Thyroid gland (tissue), 4 donors: ENCODE measurements around the gene RANBP17. TPM values are rescaled to one million over a fixed set of nuclear protein-coding genes. Genes with fewer than 3 reads are reported as not detected.

Source experiments
- DNase-seq, 2 donors: peaks; one replicate each; pipeline ENCODE4 v3.0.0-alpha.2; 2019
- H3K27ac ChIP-seq, 3 donors: fragments of 200-600 bp; sonication (generic); 1 replicate in 2 of 3; 2 replicates in 1 of 3; pipeline ENCODE4 v1.5.1; 2016 to 2019; ENCODE audit warnings: mild to moderate bottlenecking in 1 of 3, moderate library complexity in 1 of 3
- H3K27me3 ChIP-seq: fragments of 200-600 bp; sonication (generic); one replicate; pipeline ENCODE4 v1.5.1; 2019
- H3K36me3 ChIP-seq, 2 donors: fragments of 200-600 bp; sonication (generic); one replicate each; pipeline ENCODE4 v1.5.1; 2016 to 2019
- H3K4me1 ChIP-seq, 2 donors: fragments of 200-600 bp; sonication (generic); one replicate each; pipeline ENCODE4 v1.5.1; 2017 to 2019
- H3K4me3 ChIP-seq, 3 donors: fragments of 200-600 bp; sonication (generic); replicated peaks in 1 of 3; 1 replicate in 2 of 3; 2 replicates in 1 of 3; pipeline ENCODE4 v1.5.1; 2016; ENCODE audit warnings: mild to moderate bottlenecking in 1 of 3
- H3K9me3 ChIP-seq: fragments of 200-600 bp; sonication (generic); one replicate; pipeline ENCODE4 v1.5.1; 2017
- CTCF ChIP-seq, 6 experiments: fragments of 200-600 bp in 3 of 6; fragments of 450-650 bp in 3 of 6; sonication (generic) in 3 of 6; IDR thresholded peaks; one replicate each; pipeline ENCODE4 v1.5.1; 2016 to 2019; ENCODE audit warnings: antibody characterized with exemption in 6 of 6, mild to moderate bottlenecking in 2 of 6, inconsistent platforms in 1 of 6, moderate library complexity in 1 of 6
- POLR2A ChIP-seq, 2 donors: fragments of 450-650 bp; IDR thresholded peaks; one replicate each; pipeline ENCODE4 v1.6.1; 2017; ENCODE audit warnings: antibody characterized with exemption in 2 of 2, mild to moderate bottlenecking in 2 of 2, moderate library complexity in 1 of 2
- WGBS, 2 donors: methylation state at CpG; one replicate each; pipeline ENCODE4 v1.1.5; 2017; 5-methylcytosine and 5-hydroxymethylcytosine counted together
- intact Hi-C: fragments of 100-400 bp; cut with DNase I; formaldehyde crosslinking; loops from one replicate; pipeline ENCODE4 v1.15.1; 2023
- total RNA-seq, 4 donors: library from RNA; depleted of rRNA; stranded (reverse); fragments of >200 nt; gene quantifications; one replicate each; pipeline ENCODE4 v1.2.3, GENCODE V29; 2016

RANBP17 gene
- 10 to 100 TPM; 20.2 to 35.0 (median 26.7) TPM for total RNA-seq

DNA sequence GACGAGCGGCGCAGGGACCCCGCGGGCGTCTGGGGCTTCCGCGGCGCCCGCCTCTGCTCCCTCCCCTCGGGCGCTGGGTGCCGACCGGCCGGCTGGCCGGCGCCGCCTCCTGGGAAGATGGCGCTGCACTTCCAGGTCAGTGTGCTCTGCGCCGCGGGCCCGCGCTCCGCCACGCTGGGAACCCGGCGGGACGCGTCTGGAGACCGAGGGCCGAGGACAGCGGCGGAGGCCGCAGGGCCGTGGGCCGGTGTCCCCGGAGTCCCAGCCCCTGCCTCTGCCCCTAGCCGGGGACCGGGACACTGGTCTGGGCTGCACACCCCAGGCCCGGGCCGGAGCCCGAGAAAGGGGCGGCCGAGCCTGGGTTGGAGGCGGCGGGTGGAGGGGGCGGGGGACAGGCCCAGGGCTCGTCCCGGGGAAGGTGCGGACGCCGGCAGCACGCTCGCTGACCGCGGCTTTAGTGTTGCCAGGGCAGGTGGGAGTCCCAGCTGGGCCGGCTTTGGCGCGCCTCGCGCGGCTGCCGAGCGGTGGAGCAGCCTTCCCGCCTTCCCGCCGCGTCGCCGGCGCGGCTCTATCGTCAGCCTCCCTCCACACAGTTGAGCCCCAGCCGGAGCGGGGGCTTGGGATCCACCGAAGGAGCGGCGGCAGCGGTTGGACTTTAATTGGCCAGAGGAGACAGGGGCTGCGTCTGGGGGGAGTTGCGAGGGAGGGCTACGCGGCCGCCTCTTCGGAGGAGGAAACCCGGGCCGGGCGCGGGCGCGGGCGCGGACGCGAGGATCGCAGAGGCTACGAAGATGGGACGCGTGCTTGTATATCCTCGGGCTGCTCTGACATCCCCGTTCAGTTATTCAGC is at the start of gene RANBP17:
TSS of gene RANBP17 (plus strand) at position 102 of the 850 bp plus-strand sequence.
- 1 to 4% methylated on average over 17 to 21 of the region's 102 CpGs for WGBS, 2 donors
- DNase-seq, result peak; percentile 47 to 49
- Histone ChIP-seq H3K4me1 (peaks cover 0 to 9% of the 10 kb centered on the region in 2 donors), H3K27ac (peak within 1 kb of the TSS in 1 of 3 donors; percentile 10), H3K4me3 (peak within 1 kb of the TSS; percentile 34 to 60 (median 49)), H3K9me3 (no peaks in the 10 kb centered on the region), H3K36me3 (no peaks in the 10 kb centered on the region), H3K27me3 (no peaks in the 10 kb centered on the region)
- intact Hi-C loops, result no loop called here
- peak in 1 of 2 donors; percentile 48 for TF ChIP-seq POLR2A (IDR thresholded peaks at IDR 0.05)
- no peak for TF ChIP-seq CTCF (IDR thresholded peaks at IDR 0.05)

DNA sequence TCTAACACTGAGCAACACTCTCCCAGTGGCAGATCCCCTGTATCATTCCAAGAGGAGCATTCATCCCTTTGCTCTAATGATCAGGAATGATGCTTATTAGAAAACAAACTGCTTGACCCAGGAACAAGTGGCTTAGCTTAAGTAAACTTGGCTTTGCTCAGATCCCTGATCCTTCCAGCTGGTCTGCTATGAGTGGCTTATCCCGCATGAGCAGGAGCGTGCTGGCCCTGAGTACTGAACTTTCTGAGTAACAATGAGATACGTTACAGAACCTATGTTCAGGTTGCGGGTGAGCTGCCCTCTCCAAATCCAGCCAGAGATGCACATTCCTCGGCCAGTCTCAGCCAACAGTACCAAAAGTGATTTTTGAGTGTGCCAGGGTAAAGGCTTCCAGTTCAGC is 48.6 kb upstream of the RANBP17 start:
- Histone ChIP-seq H3K4me1 (peaks cover 0 to 7% of the 10 kb centered on the region in 2 donors), H3K36me3 (no peaks in the 10 kb centered on the region), H3K9me3 (no peaks in the 10 kb centered on the region), H3K4me3 (no peak overlapping the region), H3K27ac (no peak overlapping the region), H3K27me3 (no peaks in the 10 kb centered on the region)
- intact Hi-C loops, result no loop called here
- WGBS, 2 donors, result 33 to 36% methylated on average over 5 of the region's 5 CpGs
- TF ChIP-seq POLR2A (IDR thresholded peaks at IDR 0.05) (no peak), CTCF (IDR thresholded peaks at IDR 0.05) (no peak)
- DNase-seq, result peak; percentile 52 to 65

GRCh38 chr5:170817195-170817594 is 44.6 kb upstream of the RANBP17 start:
- no peak overlapping the region for H3K4me3 ChIP-seq
- no peak overlapping the region for H3K27ac ChIP-seq
- intact Hi-C loops, result no loop called here
- 84 to 86% methylated on average over 3 of the region's 3 CpGs for WGBS, 2 donors
- TF ChIP-seq CTCF (IDR thresholded peaks at IDR 0.05) (no peak), POLR2A (IDR thresholded peaks at IDR 0.05) (no peak)
- no peaks in the 10 kb centered on the region for H3K27me3 ChIP-seq
- no peaks in the 10 kb centered on the region for H3K9me3 ChIP-seq
- no peak for DNase-seq
- peaks cover 0 to 7% of the 10 kb centered on the region in 2 donors for H3K4me1 ChIP-seq
- H3K36me3 ChIP-seq, result no peaks in the 10 kb centered on the region

- Histone ChIP-seq H3K36me3 (no peaks in the 10 kb centered on the region), H3K4me1 (peaks cover 0 to 3% of the 10 kb centered on the region in 2 donors), H3K4me3 (no peak overlapping the region), H3K9me3 (no peaks in the 10 kb centered on the region), H3K27me3 (no peaks in the 10 kb centered on the region), H3K27ac (no peak overlapping the region)
- TF ChIP-seq CTCF (IDR thresholded peaks at IDR 0.05) (no peak), POLR2A (IDR thresholded peaks at IDR 0.05) (no peak)
- intact Hi-C loops, result no loop called here
- WGBS, 2 donors, result 87 to 89% methylated on average over 1 of the region's 1 CpG
- DNase-seq, result no peak
Observed at GRCh38 chr5:170818232-170818631, 43.6 kb upstream of the RANBP17 start.

DNA sequence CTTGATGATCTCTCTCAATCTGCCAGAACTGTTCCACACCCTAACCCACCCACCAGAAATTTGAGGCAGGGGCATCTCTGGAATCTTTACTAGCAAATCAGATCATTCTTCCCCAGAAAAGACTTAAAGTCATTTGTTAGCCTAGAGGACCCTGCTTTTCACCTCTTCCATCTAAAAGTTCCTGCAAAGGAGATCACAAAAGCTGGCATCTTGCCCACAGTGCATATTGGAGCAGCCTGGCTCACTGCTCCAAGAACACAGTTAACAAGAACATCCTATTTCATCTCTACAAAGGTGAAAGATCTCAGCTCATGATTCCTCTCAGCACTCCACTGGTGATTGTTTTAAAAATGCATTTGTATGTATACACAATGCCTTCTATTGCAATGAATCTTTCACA is 42.0 kb upstream of the RANBP17 start:
- no peak overlapping the region for H3K4me3 ChIP-seq
- no peaks in the 10 kb centered on the region for H3K27me3 ChIP-seq
- intact Hi-C loops, result no loop called here
- H3K4me1 ChIP-seq, result no peaks in the 10 kb centered on the region
- no peaks in the 10 kb centered on the region for H3K36me3 ChIP-seq
- no peak overlapping the region for H3K27ac ChIP-seq
- DNase-seq, result peak; percentile 29 to 48
- no peak for TF ChIP-seq CTCF (IDR thresholded peaks at IDR 0.05)
- no peak for TF ChIP-seq POLR2A (IDR thresholded peaks at IDR 0.05)
- no peaks in the 10 kb centered on the region for H3K9me3 ChIP-seq
